ENCODE results near the gene SIGLEC8.

- no peak for TF ChIP-seq CTCF (conservative IDR thresholded peaks at IDR 0.05; ENCODE audit: low read length)
- no peak for TF ChIP-seq EZH2phosphoT487 (IDR thresholded peaks at IDR 0.05; ENCODE audit: borderline replicate concordance, low read depth, low read length)
These were observed 2.1 kb upstream of the SIGLEC8 start for GRCh38 chr19:51460164-51460992.
